T-helper 1 cell treated with Interleukin-12 subunit alpha and Interleukin-12 subunit beta and Interleukin-4 antibody, amounts not matched to agents 30 ng/mL and 1 ng/mL, for 36 hours (primary cell): ENCODE measurements around the gene RNF114. TPM values are rescaled to one million over a fixed set of nuclear protein-coding genes. Genes with fewer than 3 reads are reported as not detected.
"Not testable (repeated sequence)": the region's sequence is repeated elsewhere in the genome, so short reads cannot be mapped to it uniquely, and the experiment has no call there.

Source experiments
- intact Hi-C: fragments of 100-400 bp; cut with micrococcal nuclease; formaldehyde crosslinking; loops from one replicate; pipeline ENCODE4 v1.15.1; 2024
- total RNA-seq: library from RNA; stranded (reverse); gene quantifications from 2 replicates; pipeline ENCODE4 v1.2.3, GENCODE V29; 2022

The RNF114 gene
- total RNA-seq, 1 donor from 2014 or later = 58.3 TPM

GRCh38 chr20:49957089-49957938, 21.1 kb downstream of the RNF114 start:
- intact Hi-C loops = not testable (repeated sequence)

- intact Hi-C loops = no loop called here
These were observed 25.2 kb downstream of the RNF114 start for GRCh38 chr20:49961413-49961812.

- intact Hi-C loops = no loop called here
These were observed 29.0 kb downstream of the RNF114 start for GRCh38 chr20:49964964-49965780.

GRCh38 chr20:49965781-49966305, 29.6 kb downstream of the RNF114 start:
- intact Hi-C loops = no loop called here

GRCh38 chr20:49966861-49967260, 30.7 kb downstream of the RNF114 start:
- intact Hi-C loops = no loop called here

GRCh38 chr20:49969234-49969633, 33.0 kb downstream of the RNF114 start:
- intact Hi-C loops = no loop called here

GRCh38 chr20:49969946-49970345, 33.7 kb downstream of the RNF114 start:
- intact Hi-C loops = no loop called here

- intact Hi-C loops = no loop called here
These were observed 34.3 kb downstream of the RNF114 start for GRCh38 chr20:49970498-49970897.

- intact Hi-C loops = no loop called here
These were observed 37.8 kb downstream of the RNF114 start for GRCh38 chr20:49973981-49974380.

- intact Hi-C loops = no loop called here
These were observed 40.3 kb downstream of the RNF114 start for GRCh38 chr20:49976542-49976941.

GRCh38 chr20:49977740-49978139, 41.5 kb downstream of the RNF114 start:
- intact Hi-C loops = loop anchor here (1.0 to 2.0 kb wide), 2 partner anchors 93 to 202 kb away; no protein-coding TSS in a partner anchor

GRCh38 chr20:49978685-49979029, 42.5 kb downstream of the RNF114 start:
- intact Hi-C loops = loop anchor here (1.0 to 2.0 kb wide), 4 partner anchors 92 to 201 kb away; no protein-coding TSS in a partner anchor

GRCh38 chr20:49979030-49979832, 43.0 kb downstream of the RNF114 start:
- intact Hi-C loops = loop anchor here (1.0 to 2.0 kb wide), 3 partner anchors 92 to 190 kb away; no protein-coding TSS in a partner anchor

GRCh38 chr20:49980140-49981008, 44.2 kb downstream of the RNF114 start:
- intact Hi-C loops = no loop called here

- intact Hi-C loops = loop anchor here (1.0 kb wide), 3 partner anchors 45 to 479 kb away; partner anchors contain the start of gene RNF114
These were observed 45.2 kb downstream of the RNF114 start for GRCh38 chr20:49981218-49982071.

GRCh38 chr20:49982072-49982345, 45.8 kb downstream of the RNF114 start:
- intact Hi-C loops = loop anchor here (1.0 kb wide), 3 partner anchors 46 to 478 kb away; partner anchors contain the start of gene RNF114

- intact Hi-C loops = loop anchor here (1.0 kb wide), 3 partner anchors 46 to 478 kb away; partner anchors contain the start of gene RNF114
These were observed 46.3 kb downstream of the RNF114 start, which contains the start of gene SNAI1 for GRCh38 chr20:49982346-49983122. Gene SNAI1 (plus strand): TSS chr20:49982980. CDS start chr20:49983060, 80 bp downstream.
